Astrocyte of the hippocampus (primary cell): ENCODE results near the gene UGT1A9.

Experiments used
- DNase-seq: peaks from one replicate; pipeline ENCODE4 v3.0.0; 2011; ENCODE audit warnings: low read depth, low spot score

Gene UGT1A9

GRCh38 chr2:233796254-233796653 is 124.6 kb downstream of the UGT1A9 start:
- DNase-seq = no peak

DNA sequence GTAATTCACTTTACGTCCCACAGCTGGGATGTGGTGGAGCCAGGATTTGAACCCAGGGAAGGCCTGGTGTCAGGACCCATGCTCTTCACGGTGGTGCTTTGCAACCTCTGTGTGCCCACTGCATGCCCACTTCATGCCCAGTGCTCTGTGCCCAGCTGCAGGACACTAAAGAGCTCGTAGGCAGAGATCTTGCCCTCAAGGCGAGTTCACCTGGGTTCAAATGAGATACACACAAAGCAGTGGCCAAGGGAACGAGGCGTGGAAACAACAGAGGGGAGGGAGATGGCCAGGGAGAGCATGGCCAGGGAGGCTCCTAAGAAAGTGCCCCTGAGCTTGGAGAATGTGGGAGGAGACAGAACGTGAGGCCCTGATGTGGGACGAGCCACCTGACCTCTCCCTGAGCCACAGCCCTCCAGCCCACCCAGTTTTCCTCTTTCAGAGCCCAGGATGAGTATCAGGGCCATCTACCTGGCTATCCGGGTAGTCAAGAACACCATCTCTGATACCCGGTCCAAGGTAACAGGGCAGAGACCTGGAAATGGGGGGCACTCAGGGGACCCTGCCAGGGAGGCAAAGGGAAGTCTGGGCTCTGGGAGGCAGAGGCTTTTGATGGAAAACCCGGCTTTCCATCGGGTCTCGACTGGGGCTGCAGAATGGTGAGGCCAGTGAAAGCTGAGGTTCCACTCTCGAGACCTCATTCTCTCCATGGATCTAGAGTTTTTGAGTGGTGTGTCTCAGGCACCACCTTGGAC is 126.8 kb downstream of the UGT1A9 start:
- DNase-seq = no peak

- no peak for DNase-seq
These were observed 127.5 kb downstream of the UGT1A9 start for GRCh38 chr2:233799087-233799665.

- no peak for DNase-seq
These were observed 128.0 kb downstream of the UGT1A9 start for GRCh38 chr2:233799716-233800115.

DNA sequence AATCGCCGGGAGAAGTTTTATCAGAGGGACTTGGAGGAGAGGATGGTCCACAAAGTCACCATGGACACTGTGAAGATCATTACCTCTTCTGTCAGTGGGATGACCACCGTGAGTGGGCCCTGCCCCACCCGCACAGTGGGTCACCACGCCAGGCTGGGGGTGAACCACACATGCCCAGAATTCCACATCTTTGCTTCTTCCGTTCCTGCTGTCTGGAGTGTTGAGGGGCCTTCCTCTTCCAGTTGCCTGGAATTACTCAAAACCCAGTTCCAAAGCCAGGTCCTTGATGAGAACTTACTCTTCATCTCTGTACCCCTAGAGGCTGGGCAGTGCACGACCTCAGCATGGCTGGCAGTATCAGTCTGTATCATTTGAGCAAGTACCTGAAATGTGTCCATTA is 128.5 kb downstream of the UGT1A9 start:
- DNase-seq = no peak

GRCh38 chr2:233801357-233802131 is 129.8 kb downstream of the UGT1A9 start:
- no peak for DNase-seq

GRCh38 chr2:233802132-233802815 is 130.6 kb downstream of the UGT1A9 start:
- no peak for DNase-seq

GRCh38 chr2:233803292-233803911 is 131.7 kb downstream of the UGT1A9 start:
- no peak for DNase-seq

DNA sequence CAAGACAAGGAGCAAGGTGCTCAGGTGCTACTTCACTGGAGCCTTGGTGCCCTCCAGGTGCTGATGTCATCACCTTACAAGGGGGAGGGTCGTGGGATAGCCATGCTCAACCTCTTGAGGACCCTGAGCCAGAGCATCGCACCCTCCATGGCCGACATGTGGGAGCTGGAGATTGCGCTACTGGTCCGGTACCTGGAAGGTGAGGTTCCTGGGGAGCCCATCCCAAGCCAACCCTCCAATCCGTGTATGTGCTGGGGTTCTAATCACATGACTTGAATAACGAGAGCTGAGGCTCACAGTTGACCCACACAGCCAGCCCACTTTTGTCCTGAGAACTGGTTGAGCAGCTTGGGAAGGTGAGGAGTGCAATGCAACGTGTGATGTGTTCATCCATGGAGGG is 132.3 kb downstream of the UGT1A9 start:
- DNase-seq = no peak

DNA sequence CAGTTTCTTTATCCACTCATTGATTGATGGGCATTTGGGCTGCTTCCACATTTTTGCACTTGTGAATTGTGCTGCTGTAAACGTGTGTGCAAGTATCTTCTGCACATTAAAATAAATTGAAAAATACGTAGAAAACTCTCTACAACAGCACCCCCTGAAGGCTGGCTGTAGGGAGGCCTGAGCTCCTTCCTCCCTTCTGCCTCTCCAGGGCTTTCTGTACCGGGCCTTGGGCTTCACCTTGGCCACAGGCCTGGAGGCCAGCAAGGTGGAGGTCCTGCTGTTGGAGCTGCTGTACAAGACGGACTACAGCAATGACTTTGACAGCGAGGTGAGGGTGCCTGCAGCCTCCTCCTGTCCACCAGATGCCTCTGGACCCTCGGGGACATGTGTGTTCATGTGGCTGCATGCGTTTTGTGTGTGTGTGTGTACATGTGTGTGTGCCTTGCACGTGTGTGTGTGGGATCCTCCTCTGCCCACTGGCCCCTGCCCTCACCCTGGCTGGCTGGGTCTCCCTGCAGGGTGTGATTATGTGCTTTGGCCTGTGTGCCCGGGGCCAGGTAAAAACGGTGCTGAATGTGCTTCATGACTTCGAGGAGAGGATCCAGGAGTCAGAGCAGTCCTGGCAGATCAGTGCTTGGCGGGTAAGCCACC is 135.6 kb downstream of the UGT1A9 start:
- no peak for DNase-seq

DNA sequence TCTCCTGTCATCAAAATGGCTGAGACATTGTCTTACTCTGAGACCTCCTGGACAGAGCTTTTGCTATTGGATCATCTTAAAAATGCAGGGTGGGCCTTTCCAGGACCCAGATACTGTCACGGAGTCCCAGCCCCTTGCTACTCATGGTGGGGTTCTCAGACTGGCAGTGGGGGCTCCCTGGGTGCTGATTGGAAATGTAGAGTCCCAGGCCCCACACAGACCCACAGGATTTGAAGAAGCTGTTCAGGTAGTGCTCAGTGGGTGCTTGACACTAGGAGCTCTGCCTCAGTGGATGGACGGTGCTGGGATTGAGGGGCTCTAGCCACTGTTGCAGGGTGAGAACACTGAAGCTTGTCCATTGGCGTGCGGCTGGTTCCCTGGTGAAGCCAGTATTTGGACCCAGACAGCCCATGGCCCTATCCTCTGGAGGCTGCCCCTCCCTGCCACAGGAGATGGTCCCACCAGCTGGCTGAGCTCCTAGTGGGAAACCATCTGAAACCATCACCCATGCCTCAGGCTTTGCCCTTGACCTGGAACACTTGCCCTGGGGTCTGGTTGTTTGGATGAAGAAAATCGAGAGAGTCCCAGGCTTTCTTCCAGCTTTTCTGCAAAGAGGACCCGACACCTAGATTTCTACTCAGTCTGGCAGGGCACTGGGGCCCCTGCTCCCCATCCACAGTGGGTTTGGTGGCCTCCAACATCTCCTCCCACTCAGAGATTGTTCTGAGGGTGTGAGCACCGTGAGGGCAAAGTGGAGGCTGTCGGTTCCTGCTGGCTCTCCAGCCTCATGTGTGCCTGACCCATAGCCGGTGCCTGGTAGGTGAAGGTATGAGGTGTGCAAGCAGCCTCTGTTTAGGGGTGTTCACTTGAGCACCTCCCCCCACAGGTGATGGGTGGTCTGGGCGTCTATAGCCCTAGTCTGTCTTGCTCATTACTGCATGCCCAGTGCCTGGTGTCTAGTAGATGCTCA is 136.6 kb downstream of the UGT1A9 start:
- no peak for DNase-seq

DNA sequence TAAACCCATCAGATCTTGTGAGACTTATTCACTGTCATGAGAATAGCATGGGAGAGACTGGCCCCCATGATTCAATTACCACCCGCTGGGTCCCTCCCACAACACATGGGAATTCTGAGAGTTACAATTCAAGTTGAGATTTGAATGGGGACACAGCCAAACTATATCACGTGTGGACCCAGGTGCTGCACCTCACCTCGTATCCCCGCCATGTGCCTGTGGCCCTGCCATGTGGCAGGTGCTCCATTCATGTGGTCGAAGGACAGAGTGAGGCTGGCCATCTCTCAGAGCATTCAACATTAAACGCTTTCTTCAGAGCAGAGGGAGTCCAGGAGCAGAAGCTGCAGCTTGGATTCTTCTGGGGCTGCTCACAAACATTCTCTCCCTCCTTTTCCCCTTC is 138.7 kb downstream of the UGT1A9 start:
- no peak for DNase-seq

DNA sequence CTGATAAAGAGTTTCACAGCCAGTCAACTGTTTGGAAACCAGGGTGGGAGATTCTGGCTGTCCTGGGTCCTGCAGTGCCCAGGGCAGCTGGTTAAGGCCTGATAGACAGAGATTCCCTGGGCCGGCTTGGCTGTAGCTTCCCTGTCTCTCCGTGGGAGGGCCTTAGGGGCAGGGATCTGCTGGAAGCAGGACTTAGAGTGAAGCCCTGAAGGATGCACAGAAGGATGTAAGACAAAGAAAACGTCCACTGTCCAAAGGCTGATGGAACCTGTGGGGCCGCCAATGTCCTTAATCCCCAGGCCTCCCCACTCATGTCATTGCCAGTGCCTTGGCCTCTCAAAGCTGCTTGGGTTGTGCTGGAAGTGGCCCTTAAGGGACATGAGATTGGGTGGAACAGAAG is 139.4 kb downstream of the UGT1A9 start:
- no peak for DNase-seq

- no peak for DNase-seq
These were observed 140.0 kb downstream of the UGT1A9 start for GRCh38 chr2:233811732-233812131.

DNA sequence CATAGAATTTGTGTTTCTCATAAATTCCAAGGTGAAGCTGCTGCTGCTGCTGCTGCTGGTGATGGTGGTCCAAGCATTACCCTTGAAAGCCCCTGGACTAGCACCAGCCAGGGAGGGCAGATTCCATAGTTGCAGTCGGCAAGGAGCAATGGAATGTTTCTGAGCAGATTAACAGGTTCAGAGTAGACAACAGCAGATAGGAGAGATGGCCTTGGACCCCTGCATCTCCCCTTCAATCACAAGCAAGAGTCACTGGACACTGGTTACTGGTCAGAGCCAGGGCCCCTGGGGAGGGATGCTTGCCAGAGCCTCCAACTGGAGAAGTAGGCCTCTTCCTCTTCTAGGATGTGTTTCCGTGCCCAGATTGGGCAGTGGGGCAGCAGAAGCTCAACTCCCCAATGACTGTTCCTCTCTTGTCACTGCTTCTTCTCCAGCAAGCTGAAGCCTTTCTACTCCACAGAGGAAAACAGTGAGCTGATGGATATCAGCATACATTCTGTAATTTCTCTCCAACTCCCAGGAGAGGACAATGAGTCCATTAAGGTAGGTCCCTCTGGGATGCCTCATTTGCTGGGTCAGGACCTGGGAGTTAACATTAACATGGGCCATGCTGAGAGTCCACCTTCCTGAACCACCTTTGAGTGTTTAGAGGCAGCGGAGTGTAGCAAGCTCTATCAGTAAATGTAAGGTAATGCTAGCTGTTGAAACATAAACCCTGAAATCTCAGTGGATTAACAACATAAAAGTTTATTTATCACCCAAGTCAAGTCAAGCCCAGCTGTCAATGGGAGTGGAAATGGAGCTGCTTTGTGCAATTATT is 141.7 kb downstream of the UGT1A9 start:
- no peak for DNase-seq

GRCh38 chr2:233814056-233814835 is 142.5 kb downstream of the UGT1A9 start:
- DNase-seq = no peak

- DNase-seq = no peak
These were observed 144.2 kb downstream of the UGT1A9 start for GRCh38 chr2:233815861-233816260.

DNA sequence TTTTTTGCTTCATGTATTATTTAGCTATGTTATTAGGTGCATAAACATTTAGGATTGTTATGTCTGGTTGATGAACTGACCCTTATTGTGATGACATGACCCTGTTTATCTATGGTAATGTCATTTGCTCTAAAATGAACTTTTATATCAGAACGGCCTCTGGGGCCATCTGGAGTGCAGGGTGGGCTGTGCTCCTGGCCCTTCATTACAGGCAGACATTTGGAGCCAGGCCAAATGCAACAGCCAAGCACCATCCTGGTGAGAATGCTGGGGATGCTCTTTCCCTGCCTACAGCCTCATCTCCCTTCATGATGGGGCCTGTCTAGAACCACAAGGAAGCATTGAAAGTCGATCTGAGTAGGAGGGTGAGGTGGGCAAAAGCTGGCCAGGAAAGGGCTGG is 144.6 kb downstream of the UGT1A9 start:
- DNase-seq = no peak
